HL-60 (cell line): Measurements from ENCODE around the gene ICA1.

Experiments
- DNase-seq, 2 experiments: peaks; one replicate each; pipeline ENCODE4 v3.0.0-alpha.2; 2010 to 2020; ENCODE audit warnings: low read depth in 1 of 2, low spot score in 1 of 2
- H3K27ac ChIP-seq: fragments of 250-450 bp; sonication (Bioruptor Pico); replicated peaks from 2 replicates; pipeline ENCODE4 v1.5.1; 2020; ENCODE audit warnings: mild to moderate bottlenecking, moderate library complexity
- H3K27me3 ChIP-seq: fragments of 250-450 bp; sonication (Bioruptor Pico); 2 replicates; pipeline ENCODE4 v1.5.1; 2021; ENCODE audit warnings: mild to moderate bottlenecking, moderate library complexity; ENCODE audit not compliant: insufficient read depth, poor library complexity, severe bottlenecking
- H3K4me3 ChIP-seq: replicated peaks from 2 replicates; pipeline ENCODE4 v1.5.1; 2011; ENCODE audit warnings: mild to moderate bottlenecking, control low read depth, low read length; ENCODE audit not compliant: insufficient read depth
- CTCF ChIP-seq: IDR thresholded peaks from one replicate; pipeline ENCODE4 v1.5.1; 2011; ENCODE audit warnings: low read length, control low read depth, inconsistent platforms; ENCODE audit not compliant: insufficient read depth
- GABPA ChIP-seq: IDR thresholded peaks from 2 replicates; pipeline ENCODE4 v1.6.1; 2012; ENCODE audit warnings: low read depth
- POLR2AphosphoS5 ChIP-seq: IDR thresholded peaks from 2 replicates; pipeline ENCODE4 v1.6.1; 2012; ENCODE audit warnings: low read depth
- REST ChIP-seq: IDR thresholded peaks from 2 replicates; pipeline ENCODE4 v1.6.1; 2012; ENCODE audit warnings: low read depth; ENCODE audit not compliant: insufficient replicate concordance
- SPI1 ChIP-seq: IDR thresholded peaks from 2 replicates; pipeline ENCODE4 v1.6.1; 2012; ENCODE audit warnings: low read depth, mild to moderate bottlenecking, borderline replicate concordance

ICA1 gene

GRCh38 chr7:8154272-8154671 is 107.7 kb downstream of the ICA1 start:
- no peaks in the 10 kb centered on the region for H3K27me3 ChIP-seq
- no peak for TF ChIP-seq POLR2AphosphoS5
- no peak for TF ChIP-seq GABPA
- no peak for TF ChIP-seq CTCF
- TF ChIP-seq SPI1 = no peak
- TF ChIP-seq REST = no peak
- no peak for DNase-seq
- H3K4me3 ChIP-seq = no peak overlapping the region
- no peak overlapping the region for H3K27ac ChIP-seq

GRCh38 chr7:8152489-8153192 is 109.3 kb downstream of the ICA1 start:
- no peak for DNase-seq
- no peak for TF ChIP-seq REST
- no peak for TF ChIP-seq GABPA
- no peak for TF ChIP-seq POLR2AphosphoS5
- TF ChIP-seq SPI1 = no peak
- no peak for TF ChIP-seq CTCF
- H3K27ac ChIP-seq = no peak overlapping the region

GRCh38 chr7:8151161-8151725 is 110.7 kb downstream of the ICA1 start:
- no peak for TF ChIP-seq CTCF
- Histone ChIP-seq H3K4me3 (no peak overlapping the region), H3K27ac (no peak overlapping the region), H3K27me3 (no peaks in the 10 kb centered on the region)
- DNase-seq = no peak

More at GRCh38 chr7:8152489-8153192, 109.3 kb downstream of the ICA1 start:
- Histone ChIP-seq H3K27me3 (no peaks in the 10 kb centered on the region), H3K4me3 (no peak overlapping the region)

GRCh38 chr7:8149222-8149621 is 112.7 kb downstream of the ICA1 start:
- H3K27me3 ChIP-seq = no peaks in the 10 kb centered on the region
- TF ChIP-seq SPI1 (peak; percentile 34; the same call in 1 of the 2 replicates), CTCF (no peak)
- no peak overlapping the region for H3K4me3 ChIP-seq
- peak overlapping the region; percentile 34 for H3K27ac ChIP-seq
- DNase-seq = peak in 1 of 2 experiments; percentile 61
